Thyroid gland (tissue), 4 donors: ENCODE measurements around the gene DYNLT3. TPM values are rescaled to one million over a fixed set of nuclear protein-coding genes. Genes with fewer than 3 reads are reported as not detected.

Experiments
- DNase-seq, 2 donors: peaks; one replicate each; pipeline ENCODE4 v3.0.0-alpha.2; 2019
- H3K27ac ChIP-seq, 3 donors: fragments of 200-600 bp; sonication (generic); 1 replicate in 2 of 3; 2 replicates in 1 of 3; pipeline ENCODE4 v1.5.1; 2016 to 2019; ENCODE audit warnings: mild to moderate bottlenecking in 1 of 3, moderate library complexity in 1 of 3
- H3K27me3 ChIP-seq: fragments of 200-600 bp; sonication (generic); one replicate; pipeline ENCODE4 v1.5.1; 2019
- H3K36me3 ChIP-seq, 2 donors: fragments of 200-600 bp; sonication (generic); one replicate each; pipeline ENCODE4 v1.5.1; 2016 to 2019
- H3K4me1 ChIP-seq, 2 donors: fragments of 200-600 bp; sonication (generic); one replicate each; pipeline ENCODE4 v1.5.1; 2017 to 2019
- H3K4me3 ChIP-seq, 3 donors: fragments of 200-600 bp; sonication (generic); replicated peaks in 1 of 3; 1 replicate in 2 of 3; 2 replicates in 1 of 3; pipeline ENCODE4 v1.5.1; 2016; ENCODE audit warnings: mild to moderate bottlenecking in 1 of 3
- H3K9me3 ChIP-seq: fragments of 200-600 bp; sonication (generic); one replicate; pipeline ENCODE4 v1.5.1; 2017
- POLR2A ChIP-seq, 2 donors: fragments of 450-650 bp; IDR thresholded peaks; one replicate each; pipeline ENCODE4 v1.6.1; 2017; ENCODE audit warnings: antibody characterized with exemption in 2 of 2, mild to moderate bottlenecking in 2 of 2, moderate library complexity in 1 of 2
- WGBS, 2 donors: methylation state at CpG; one replicate each; pipeline ENCODE4 v1.1.5; 2017; 5-methylcytosine and 5-hydroxymethylcytosine counted together
- intact Hi-C: fragments of 100-400 bp; cut with DNase I; formaldehyde crosslinking; loops from one replicate; pipeline ENCODE4 v1.15.1; 2023
- total RNA-seq, 4 donors: library from RNA; depleted of rRNA; stranded (reverse); fragments of >200 nt; gene quantifications; one replicate each; pipeline ENCODE4 v1.2.3, GENCODE V29; 2016
- TF ChIP-seq, protein P1 (sequence below), 6 experiments: fragments of 200-600 bp in 3 of 6; fragments of 450-650 bp in 3 of 6; sonication (generic) in 3 of 6; IDR thresholded peaks; one replicate each; pipeline ENCODE4 v1.5.1; 2016 to 2019; ENCODE audit warnings: antibody characterized with exemption in 6 of 6, mild to moderate bottlenecking in 2 of 6, inconsistent platforms in 1 of 6, moderate library complexity in 1 of 6

The DYNLT3 gene
- total RNA-seq, 4 donors from 2014 or later, result 23.7 to 42.7 (median 32.5) TPM

DNA sequence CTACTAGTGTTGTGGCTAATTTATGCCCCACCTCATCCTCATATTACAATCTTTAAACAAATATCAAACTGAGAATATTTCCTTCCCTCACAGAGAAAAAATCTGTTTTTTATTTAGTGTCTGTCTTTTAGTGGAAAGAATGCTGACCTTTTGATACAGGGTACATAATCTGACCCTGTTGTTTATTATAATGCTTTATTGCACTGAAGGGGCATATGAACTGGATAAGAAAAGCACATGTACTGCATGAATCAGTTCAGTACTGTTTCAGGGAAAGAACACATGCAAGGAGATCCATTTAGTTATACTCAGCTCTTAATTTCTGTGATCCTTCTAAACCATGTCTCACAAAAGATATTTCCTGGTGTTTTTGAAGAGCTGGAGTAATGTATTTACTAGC lies 15.5 kb upstream of the DYNLT3 start:
- no peaks in the 10 kb centered on the region for H3K36me3 ChIP-seq
- H3K4me3 ChIP-seq, result no peak overlapping the region
- no peak for DNase-seq
- H3K9me3 ChIP-seq, result no peaks in the 10 kb centered on the region
- TF ChIP-seq, protein P1, sequence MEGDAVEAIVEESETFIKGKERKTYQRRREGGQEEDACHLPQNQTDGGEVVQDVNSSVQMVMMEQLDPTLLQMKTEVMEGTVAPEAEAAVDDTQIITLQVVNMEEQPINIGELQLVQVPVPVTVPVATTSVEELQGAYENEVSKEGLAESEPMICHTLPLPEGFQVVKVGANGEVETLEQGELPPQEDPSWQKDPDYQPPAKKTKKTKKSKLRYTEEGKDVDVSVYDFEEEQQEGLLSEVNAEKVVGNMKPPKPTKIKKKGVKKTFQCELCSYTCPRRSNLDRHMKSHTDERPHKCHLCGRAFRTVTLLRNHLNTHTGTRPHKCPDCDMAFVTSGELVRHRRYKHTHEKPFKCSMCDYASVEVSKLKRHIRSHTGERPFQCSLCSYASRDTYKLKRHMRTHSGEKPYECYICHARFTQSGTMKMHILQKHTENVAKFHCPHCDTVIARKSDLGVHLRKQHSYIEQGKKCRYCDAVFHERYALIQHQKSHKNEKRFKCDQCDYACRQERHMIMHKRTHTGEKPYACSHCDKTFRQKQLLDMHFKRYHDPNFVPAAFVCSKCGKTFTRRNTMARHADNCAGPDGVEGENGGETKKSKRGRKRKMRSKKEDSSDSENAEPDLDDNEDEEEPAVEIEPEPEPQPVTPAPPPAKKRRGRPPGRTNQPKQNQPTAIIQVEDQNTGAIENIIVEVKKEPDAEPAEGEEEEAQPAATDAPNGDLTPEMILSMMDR (IDR thresholded peaks at IDR 0.05), result no peak
- no peak for TF ChIP-seq POLR2A (IDR thresholded peaks at IDR 0.05)
- H3K27me3 ChIP-seq, result no peaks in the 10 kb centered on the region
- intact Hi-C loops, result no loop called here
- H3K27ac ChIP-seq, result no peak overlapping the region
- no peaks in the 10 kb centered on the region for H3K4me1 ChIP-seq

- H3K36me3 ChIP-seq, result no peaks in the 10 kb centered on the region
- no peaks in the 10 kb centered on the region for H3K4me1 ChIP-seq
- no peak for TF ChIP-seq POLR2A (IDR thresholded peaks at IDR 0.05)
- TF ChIP-seq, protein P1 (IDR thresholded peaks at IDR 0.05), result no peak
- DNase-seq, result no peak
- no peak overlapping the region for H3K27ac ChIP-seq
- intact Hi-C loops, result no loop called here
- no peaks in the 10 kb centered on the region for H3K27me3 ChIP-seq
- H3K9me3 ChIP-seq, result no peaks in the 10 kb centered on the region
- H3K4me3 ChIP-seq, result no peak overlapping the region
- 33 to 35% methylated on average over 6 of the region's 6 CpGs for WGBS, 2 donors
Measured at GRCh38 chrX:37860721-37861120, 13.3 kb upstream of the DYNLT3 start.

- 45 to 75% methylated on average over 2 of the region's 2 CpGs for WGBS, 2 donors
- Histone ChIP-seq H3K36me3 (no peaks in the 10 kb centered on the region), H3K27ac (no peak overlapping the region), H3K9me3 (no peaks in the 10 kb centered on the region), H3K4me3 (no peak overlapping the region), H3K4me1 (no peaks in the 10 kb centered on the region), H3K27me3 (no peaks in the 10 kb centered on the region)
- no peak for DNase-seq
- intact Hi-C loops, result no loop called here
- TF ChIP-seq, protein P1 (IDR thresholded peaks at IDR 0.05), result no peak
- TF ChIP-seq POLR2A (IDR thresholded peaks at IDR 0.05), result no peak
Measured at GRCh38 chrX:37854748-37855147, 7.4 kb upstream of the DYNLT3 start.

DNA sequence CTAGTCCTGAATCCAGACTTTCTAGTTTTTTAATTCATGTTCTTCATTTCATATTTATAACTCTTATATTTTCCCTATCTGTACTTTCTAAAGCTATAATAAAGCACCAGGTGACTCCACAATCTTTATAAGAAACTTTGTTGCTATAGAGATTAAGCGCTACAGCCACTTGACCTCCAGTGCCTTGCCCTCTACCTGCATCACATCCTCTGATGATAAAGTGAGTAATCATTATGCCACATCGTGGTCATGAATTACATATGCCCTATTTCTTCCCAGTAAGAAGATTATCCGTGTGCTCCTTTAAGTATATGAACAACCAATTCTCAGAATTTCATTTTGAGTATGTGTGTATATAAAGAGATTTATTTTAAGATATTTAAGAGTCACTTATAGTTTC lies 6.8 kb upstream of the DYNLT3 start:
- no peak for TF ChIP-seq POLR2A (IDR thresholded peaks at IDR 0.05)
- TF ChIP-seq, protein P1 (IDR thresholded peaks at IDR 0.05), result no peak

DNA sequence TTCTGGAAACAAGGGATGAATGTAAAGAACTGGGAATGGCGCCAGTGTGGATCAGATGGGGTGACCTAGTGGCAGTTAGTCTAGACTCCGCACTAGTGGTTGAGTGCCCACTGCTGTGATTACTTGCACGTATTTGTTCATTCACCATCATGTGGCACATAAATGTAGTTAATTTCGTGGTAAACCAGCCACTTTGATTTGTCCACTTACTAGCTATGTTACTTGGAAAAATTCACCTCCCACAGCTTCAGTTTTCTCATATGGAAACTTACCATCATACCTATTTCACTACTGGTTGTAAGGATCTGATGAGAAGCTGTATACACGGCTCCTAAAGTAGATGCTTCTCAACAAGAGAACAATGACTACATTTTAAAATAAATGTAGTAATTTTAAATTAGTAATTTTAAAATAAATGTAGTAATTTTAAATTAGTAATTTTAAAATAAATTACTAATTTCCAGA lies 394 bp upstream of the DYNLT3 start:
- TF ChIP-seq POLR2A (IDR thresholded peaks at IDR 0.05), result peak in 1 of 2 donors; percentile 12
- TF ChIP-seq, protein P1 (IDR thresholded peaks at IDR 0.05), result no peak
- H3K4me1 ChIP-seq, result no peaks in the 10 kb centered on the region
- peak overlapping the region in 2 of 3 donors; percentile 20 to 88 for H3K27ac ChIP-seq
- intact Hi-C loops, result no loop called here
- no peaks in the 10 kb centered on the region for H3K27me3 ChIP-seq
- no peaks in the 10 kb centered on the region for H3K9me3 ChIP-seq
- no peak for DNase-seq
- peak overlapping the region in 1 of 3 donors; percentile 60 for H3K4me3 ChIP-seq
- 17 to 24% methylated on average over 4 to 5 of the region's 5 CpGs for WGBS, 2 donors
- no peaks in the 10 kb centered on the region for H3K36me3 ChIP-seq

More for the DNA sequence above, 6.8 kb upstream of the DYNLT3 start:
- Histone ChIP-seq H3K9me3 (no peaks in the 10 kb centered on the region), H3K27me3 (no peaks in the 10 kb centered on the region), H3K27ac (no peak overlapping the region), H3K4me3 (no peak overlapping the region), H3K36me3 (no peaks in the 10 kb centered on the region), H3K4me1 (no peaks in the 10 kb centered on the region)
- no peak for DNase-seq
- WGBS, 2 donors, result 68 to 86% methylated on average over 3 of the region's 3 CpGs
- intact Hi-C loops, result no loop called here
